AG04449 (cell line): Measurements from ENCODE around the gene EVL.

Source experiments
- CTCF ChIA-PET: fragments of 350-600 bp; formaldehyde crosslinking; extraction: SDS; loops from one replicate; lab custom pipeline; 2021; ENCODE audit warnings: antibody characterized with exemption; lab: Yijun Ruan, JAX
- POLR2A ChIA-PET: fragments of 400-600, 350-600 bp; formaldehyde crosslinking; extraction: SDS; loops from one replicate; lab custom pipeline; 2020; ENCODE audit warnings: antibody characterized with exemption, inconsistent platforms; lab: Yijun Ruan, JAX
- DNase-seq: peaks from one replicate; pipeline ENCODE4 v3.0.0-alpha.2; 2010; ENCODE audit warnings: low read depth, low spot score
- H3K4me3 ChIP-seq: 2 replicates; pipeline ENCODE4 v1.5.1; 2011; ENCODE audit warnings: low read depth, mild to moderate bottlenecking, control low read depth, low read length
- TF ChIP-seq, protein P1 (sequence below): IDR thresholded peaks from one replicate; pipeline ENCODE4 v1.5.1; 2011; ENCODE audit warnings: mild to moderate bottlenecking, moderate library complexity, low read length, control low read depth, inconsistent platforms; ENCODE audit not compliant: insufficient read depth; ENCODE audit errors: missing control alignments

Gene EVL

DNA sequence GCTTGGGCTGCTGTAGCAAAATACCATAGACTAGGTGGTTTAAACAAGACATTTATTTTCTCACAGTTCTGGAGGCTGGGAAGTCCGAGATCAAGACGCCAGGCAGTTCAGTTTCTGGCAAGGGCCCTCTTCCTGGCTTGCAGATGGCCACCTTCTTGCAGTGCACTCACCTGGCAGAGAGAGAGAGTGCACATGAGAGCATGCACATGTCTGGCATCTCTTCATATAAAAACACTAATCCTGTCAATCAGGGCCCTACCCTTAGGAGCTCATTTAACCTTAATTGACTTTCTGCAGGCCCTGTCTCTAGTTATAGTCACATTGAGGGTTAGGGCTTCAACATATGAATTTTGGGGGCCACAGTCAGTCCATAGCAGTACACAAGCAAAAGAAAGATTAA is 12.4 kb upstream of the EVL start:
- TF ChIP-seq, protein P1, sequence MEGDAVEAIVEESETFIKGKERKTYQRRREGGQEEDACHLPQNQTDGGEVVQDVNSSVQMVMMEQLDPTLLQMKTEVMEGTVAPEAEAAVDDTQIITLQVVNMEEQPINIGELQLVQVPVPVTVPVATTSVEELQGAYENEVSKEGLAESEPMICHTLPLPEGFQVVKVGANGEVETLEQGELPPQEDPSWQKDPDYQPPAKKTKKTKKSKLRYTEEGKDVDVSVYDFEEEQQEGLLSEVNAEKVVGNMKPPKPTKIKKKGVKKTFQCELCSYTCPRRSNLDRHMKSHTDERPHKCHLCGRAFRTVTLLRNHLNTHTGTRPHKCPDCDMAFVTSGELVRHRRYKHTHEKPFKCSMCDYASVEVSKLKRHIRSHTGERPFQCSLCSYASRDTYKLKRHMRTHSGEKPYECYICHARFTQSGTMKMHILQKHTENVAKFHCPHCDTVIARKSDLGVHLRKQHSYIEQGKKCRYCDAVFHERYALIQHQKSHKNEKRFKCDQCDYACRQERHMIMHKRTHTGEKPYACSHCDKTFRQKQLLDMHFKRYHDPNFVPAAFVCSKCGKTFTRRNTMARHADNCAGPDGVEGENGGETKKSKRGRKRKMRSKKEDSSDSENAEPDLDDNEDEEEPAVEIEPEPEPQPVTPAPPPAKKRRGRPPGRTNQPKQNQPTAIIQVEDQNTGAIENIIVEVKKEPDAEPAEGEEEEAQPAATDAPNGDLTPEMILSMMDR: no peak
- no peak overlapping the region for H3K4me3 ChIP-seq
- no peak for DNase-seq
- CTCF ChIA-PET: interaction anchor here (1.2 kb wide), 1 partner anchor 12 kb away, joined by 3 read pairs; no protein-coding TSS in a partner anchor
- POLR2A ChIA-PET: no interaction called here

DNA sequence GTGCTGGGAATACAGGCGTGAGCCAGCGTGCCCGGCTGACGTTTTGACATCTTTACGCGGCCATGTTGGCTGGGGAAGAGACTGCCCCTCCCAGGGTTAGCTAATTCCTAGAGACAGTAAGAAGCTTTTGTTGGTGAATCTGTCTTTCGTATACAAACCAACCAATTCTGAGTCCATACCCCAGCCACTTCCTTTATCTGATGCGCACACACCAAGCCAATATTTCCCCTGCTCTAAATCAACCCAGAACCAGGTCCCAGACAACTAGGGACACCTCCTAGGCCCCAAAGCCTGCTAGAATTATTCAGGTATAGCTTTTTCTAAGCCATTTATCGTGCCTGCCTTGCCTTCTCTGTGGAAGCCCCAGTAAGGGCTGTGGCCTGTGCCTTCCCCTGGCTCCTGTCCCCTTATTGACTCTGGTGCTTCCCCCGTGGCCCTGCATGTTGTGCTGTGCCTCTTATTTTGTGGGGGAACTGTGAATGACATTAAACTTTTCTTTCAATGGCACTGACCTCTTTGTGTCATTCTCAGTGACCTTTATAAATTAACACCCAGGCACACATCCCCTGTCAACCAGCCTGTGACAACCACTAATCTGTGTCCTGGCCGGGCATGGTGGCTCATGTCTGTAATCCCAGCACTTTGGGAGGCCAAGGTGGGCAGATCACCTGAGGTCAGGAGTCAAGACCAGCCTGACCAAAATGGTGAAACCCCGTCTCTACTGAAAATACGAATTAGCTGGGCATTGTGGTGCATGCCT is 10.7 kb upstream of the EVL start:
- DNase-seq: no peak
- H3K4me3 ChIP-seq: no peak overlapping the region
- POLR2A ChIA-PET: no interaction called here
- TF ChIP-seq, protein P1: no peak
- CTCF ChIA-PET: interaction anchor here (1.4 to 2.0 kb wide), 2 partner anchors 30 to 54 kb away, joined by 3 to 9 read pairs; no protein-coding TSS in a partner anchor

DNA sequence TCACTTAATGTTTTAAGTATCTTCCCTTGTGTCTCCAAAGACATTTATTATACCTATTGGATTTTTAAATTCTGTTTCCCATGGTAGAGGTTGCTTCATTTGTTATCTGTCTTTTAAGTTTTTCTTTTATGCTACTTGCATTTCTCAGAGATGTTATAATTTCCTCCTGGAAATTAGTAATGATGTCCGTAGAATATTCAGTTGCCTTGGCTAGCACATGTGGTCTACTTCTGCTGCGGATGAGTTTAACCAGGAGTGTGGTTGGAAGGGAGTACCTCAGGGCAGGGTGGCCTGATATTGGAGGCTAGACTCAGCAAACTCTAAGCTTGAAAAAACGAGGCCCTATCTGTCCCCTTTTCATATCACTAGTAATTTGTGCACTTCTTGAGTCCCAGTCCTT is 8.8 kb upstream of the EVL start:
- ChIA-PET CTCF (interaction anchor here (0.7 to 2.0 kb wide), 5 partner anchors 10 to 137 kb away, joined by 3 to 9 read pairs (median 4); no protein-coding TSS in a partner anchor), POLR2A (no interaction called here)
- H3K4me3 ChIP-seq: no peak overlapping the region
- DNase-seq: no peak
- TF ChIP-seq, protein P1: no peak

DNA sequence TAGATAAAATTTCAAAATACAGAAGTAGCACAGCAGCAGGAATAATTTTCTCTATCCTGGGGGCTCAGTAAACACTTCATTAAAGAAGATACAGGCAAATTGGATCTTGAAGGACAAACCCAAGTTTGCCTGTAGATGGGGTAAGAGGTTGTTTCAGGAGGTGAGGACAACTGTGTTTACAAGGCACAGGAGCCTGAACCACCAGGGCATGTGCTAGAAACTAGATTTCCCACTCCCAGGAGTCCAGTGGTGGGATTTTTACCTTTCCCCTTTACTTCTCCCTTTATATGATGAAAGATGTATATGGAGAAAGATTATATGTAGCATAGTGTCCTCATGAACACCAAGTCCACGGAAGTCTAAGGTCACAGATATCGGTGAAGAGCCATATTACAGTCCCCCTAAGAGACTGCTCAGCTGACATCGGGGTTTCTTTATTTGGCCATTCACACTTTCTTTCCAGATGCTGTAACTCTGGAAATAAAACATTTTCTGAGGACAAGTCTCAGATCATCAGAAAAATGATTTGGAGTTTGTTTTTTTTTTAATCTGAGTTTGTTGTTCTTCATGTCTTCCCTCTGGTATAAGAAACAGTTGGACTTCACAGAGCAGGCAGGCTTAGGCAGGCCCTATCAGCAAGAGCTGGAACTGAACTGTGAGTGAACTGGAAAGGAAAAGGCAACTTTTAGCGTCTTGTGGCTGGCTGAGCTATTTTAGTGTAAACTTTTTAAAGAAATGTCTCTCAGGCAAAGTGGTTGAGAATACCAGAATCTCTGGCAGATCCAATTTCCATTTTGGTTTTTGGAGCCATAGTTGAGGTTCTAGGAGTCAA is 8.0 kb upstream of the EVL start:
- TF ChIP-seq, protein P1: peak; percentile 7
- ChIA-PET POLR2A (no interaction called here), CTCF (interaction anchor here (0.7 to 1.9 kb wide), 7 partner anchors 9 to 136 kb away, joined by 3 to 5 read pairs (median 4); no protein-coding TSS in a partner anchor)
- DNase-seq: no peak
- H3K4me3 ChIP-seq: no peak overlapping the region

DNA sequence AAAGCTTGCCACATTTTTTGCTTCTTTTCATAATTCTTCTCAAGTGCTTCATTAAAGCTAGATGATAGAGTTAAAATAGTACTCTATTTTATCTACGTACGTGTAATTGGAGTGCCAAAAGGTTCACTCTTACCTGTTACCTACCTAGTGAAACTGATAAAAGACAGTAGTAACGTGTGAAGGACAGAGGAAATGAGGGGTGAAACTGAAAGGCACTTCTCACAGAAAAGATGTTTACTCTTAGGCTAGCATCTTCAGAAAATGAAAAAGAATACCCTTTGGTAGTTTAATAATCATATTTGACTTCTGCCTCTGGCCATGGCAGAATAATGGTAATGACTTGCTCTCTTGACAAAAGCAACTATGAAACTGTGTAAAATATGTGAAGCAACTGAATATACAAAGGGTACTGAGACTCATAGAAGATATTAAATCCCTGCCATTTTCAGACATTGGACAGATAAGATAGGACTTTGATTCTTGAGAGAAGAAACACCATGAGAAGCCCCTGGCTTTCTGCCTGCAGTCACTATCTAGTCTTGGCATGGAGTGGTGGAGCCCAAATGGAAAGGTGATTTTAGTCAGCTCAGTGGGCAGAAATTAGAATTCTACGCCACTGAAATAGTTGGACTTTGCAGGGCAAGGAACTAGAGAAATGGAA is 6.3 kb upstream of the EVL start:
- TF ChIP-seq, protein P1: no peak
- no peak overlapping the region for H3K4me3 ChIP-seq
- ChIA-PET CTCF (interaction anchor here (0.5 to 1.9 kb wide), 2 partner anchors 49 to 76 kb away, joined by 3 to 5 read pairs; no protein-coding TSS in a partner anchor), POLR2A (no interaction called here)
- DNase-seq: no peak
